HTERT RPE-1 (cell line): Measurements from ENCODE around the gene GRIK4.

Experiments used
- in situ Hi-C: fragments of 300-500 bp; cut with MboI; formaldehyde crosslinking; loops from 4 replicates; pipeline ENCODE4 v1.14.3; 2020; ENCODE audit warnings: low sequenced_read_pairs

The GRIK4 gene

DNA sequence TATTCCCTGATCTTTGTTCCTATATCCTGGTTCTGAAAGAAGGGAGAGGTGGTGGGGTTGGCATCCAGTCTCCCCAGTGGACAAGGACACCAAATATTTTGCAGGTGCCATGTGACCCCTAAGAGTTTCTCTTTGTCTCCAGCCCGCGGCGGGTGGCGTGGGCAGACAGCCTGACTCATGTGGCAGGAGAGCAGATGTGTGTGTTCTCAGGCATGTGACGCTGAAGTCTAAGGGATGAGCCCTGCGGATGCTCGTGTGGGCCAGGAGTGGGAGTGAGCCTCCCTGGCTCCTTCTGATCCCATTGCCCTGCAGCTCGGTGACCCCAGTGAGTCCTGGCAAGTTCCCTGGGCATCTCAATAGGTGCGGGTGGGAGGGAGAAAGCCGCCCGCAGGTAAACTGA is 417.5 kb downstream of the GRIK4 start:
- in situ Hi-C loops = no loop called here

DNA sequence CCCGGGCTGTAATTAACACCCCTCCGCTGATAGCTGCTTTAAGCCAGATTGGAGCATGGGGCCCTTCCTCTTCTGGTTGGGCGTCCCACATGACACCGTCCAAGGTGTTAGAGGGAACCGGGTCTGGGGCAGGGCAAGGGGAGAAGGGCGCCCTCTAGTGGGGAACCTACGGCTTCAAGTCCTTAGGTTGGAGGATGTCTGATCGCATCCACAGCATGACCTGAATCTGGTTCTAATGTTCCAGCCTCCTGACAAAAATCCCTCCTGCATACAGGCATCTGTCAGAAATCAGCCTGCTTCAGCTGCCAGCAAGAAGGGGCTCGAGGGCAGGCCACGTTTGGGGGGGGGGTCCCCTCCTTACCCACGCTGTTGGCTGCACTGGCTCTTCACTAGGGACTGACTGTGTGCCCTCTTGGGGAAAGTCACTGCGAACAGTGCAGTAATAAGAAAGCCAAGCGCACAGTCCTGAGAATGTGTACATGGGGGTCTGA is 418.2 kb downstream of the GRIK4 start:
- in situ Hi-C loops = no loop called here

DNA sequence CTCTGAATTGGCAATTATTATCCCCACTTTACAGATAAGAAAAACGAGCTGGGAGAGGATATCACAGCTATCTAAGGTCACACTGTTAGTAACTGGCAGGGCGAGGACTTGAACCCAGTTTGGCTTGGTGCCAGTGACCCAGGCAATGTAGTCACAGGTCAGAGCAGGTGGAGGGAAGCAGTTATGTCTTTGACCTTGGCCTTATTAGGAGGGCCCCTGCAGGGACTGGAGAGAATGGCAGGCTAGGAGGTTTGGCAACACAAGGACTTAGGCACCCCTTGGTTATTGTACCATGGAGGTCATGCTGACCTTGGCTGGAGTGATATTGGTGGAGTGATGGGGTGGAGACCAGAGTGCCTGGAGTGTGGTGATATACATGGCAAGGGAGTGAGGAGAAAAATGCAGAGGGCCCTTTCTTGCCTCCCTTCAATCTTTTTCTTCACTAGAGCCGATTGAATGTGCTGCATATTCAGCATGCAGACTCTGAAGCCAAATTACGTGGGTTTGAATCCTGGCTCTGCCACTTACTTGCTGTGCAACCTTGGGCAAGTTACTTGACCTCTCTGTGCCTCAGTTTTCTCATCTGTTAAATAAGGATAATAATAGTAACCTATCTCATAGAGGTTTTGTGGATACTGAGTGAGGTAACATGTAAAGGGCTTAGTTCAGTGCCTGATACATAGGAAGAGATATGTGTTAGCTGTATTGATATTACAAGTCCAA is 419.7 kb downstream of the GRIK4 start:
- in situ Hi-C loops = no loop called here

DNA sequence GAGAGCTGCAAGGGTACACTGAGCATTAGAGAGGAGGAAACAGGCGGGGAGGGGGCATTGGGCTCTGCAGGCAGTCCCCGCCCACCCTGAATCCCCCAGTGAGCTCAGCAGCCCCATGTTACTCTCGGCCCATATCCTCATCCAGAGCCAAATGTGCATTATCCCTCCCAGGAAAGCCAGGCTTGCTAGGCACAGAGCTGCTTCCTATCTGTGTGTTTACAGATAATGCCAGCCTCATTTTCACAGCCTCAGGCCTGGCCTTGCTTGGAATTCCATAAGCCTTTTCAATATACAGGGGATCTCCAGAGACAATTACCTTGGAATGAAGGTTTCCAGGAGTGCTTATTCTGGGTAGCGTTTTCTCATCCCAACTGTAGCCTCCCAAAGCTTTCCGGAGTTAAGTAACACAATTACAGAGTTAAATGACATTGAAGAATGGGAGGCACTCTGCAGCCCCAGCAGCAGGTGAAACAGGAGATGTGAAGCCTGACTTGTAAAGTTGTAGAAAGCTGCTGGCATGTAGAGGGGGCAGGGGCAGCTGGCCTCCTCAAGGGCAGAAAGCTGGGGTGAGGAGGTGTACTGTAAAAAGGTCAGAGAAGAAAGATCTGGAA is 420.9 kb downstream of the GRIK4 start:
- in situ Hi-C loops = no loop called here

DNA sequence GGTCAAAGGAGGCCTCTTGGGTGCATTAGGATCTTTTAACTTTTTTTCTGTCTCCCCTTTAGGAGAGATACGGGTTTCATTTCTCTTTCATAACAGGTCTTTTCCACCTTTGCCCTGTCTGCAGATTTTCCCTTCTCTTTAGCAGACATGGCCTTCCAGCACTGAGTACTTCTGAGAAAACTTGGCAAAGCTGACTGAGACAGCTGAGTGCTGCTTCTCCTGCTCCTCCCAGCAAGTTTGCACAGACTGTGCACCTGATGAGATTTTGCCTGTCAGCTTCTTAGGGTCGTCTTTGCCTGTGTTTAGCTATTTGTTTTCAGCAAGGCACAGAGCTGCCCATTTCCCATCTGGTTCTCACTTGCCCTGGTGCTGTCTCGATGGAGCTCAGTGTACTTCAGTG is 424.8 kb downstream of the GRIK4 start:
- in situ Hi-C loops = no loop called here

DNA sequence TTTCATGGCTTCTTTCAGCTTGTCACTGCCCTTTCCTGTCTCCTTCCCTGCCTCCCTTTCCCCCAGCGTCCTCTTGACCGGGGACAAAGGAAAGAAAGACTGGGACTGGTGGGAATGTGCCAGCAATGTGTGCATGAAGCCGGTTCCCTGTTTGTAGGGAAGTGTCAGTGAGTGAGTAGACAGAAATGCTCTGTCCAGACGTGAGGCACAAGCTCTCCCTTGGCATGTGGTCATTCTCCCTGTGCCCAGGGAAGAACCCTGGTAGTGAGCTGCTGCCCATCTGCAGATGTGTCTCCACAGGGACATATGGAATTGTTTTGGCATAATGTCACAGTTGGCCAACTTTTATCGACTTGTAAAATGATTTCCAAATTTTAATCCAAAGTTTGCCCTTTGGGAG is 426.0 kb downstream of the GRIK4 start:
- in situ Hi-C loops = no loop called here

DNA sequence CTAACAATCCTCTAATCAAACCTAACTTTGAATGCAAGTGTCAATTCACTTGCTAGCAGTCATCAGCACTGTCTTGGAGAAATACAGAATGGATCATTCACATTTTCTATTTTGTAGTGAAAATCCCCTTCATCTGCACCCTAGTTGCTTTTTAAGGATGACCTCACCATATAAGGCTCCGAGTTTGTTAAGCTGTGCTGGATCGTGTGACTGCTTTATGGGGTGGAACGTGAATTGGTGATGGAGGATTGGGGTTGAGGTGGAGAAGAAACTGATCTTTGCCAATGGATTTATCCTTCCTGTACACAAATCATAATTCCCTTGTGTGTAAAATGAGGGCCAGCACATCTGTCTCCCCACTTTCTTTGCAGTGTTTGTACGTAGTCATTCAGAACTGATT is 426.7 kb downstream of the GRIK4 start:
- in situ Hi-C loops = no loop called here

DNA sequence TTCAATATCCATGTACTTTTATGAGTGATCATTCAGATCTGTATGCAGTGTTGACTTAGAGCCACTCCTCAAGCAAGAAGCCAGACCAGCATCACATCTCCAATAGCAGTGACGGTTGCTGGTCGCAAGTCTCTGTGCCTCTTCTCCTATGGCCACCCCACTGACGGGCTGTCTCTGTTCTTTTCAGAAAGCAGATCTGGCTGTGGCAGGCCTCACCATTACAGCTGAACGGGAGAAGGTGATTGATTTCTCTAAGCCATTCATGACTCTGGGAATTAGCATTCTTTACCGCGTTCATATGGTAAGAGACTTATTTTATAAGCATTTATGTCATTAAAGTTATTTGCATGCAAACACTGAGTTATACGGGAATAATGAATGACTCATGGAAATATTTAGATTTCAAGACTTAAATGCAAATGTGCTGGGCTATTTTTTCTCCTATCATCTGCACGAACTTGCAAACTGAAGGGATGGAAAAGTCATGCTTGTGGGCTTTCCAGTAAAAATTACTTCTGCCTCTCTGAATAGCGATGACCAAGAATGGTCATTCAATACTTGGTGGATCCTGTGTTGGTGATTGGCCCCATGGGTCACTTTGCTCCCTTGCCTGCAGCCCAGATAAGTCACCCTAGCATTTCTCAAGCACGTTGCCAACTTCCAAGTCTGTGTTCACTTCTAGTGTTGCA is 428.8 kb downstream of the GRIK4 start:
- in situ Hi-C loops = no loop called here

DNA sequence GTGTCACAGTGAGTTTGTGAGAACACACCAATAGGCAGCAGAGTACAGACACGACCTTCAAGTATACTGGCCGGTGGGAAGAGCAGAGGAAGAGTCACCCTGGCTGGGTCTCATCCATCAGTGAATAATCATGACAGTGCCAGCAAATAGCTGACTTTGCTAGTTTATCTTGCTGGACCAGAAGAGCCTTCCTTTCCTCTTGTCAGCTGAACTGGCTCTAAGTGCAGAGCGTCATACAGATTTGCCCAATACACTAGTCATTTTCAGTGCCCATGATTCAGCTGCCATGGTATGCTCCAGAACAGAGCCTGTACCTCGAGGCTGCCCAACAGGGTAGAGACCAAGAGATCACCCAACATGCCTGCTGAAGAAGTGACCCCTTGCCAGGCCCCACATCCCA is 429.5 kb downstream of the GRIK4 start:
- in situ Hi-C loops = no loop called here

DNA sequence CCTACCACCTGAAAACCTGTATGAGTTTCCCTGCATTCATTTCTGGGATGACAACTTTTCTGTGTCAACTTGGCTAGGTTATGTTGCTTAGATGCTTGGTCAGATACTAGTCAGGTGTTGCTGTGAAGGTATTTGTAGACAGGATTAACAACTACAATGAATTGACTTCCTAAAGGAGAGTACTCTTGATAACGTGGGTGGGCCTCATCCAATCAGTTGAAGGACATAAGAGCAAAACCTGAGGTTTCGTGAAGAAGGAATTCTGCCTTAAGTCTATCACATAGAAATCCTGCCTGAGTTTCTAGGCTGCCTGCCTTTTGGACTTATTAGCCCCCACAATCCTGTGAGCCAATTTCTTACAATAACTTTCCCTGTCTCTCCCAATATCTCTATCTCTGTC is 431.2 kb downstream of the GRIK4 start:
- in situ Hi-C loops = no loop called here

DNA sequence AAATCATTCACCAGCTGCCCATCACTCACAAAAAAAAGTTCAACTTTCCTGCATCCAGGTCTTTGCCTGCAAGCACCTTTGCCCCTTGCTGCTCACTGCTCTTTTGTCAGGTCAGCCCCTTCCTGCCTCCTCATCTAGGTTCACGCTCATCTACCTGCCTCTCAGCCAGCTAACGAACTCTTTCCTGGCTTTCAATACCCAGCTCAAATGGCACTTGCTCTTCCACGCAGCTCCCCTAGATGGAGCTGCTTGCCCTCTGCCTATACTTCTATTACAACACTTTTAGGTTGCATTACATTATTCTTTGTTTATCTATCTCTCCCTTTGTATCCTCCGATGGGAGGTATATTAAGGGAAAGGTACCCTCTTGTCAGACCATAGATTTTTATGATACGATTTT is 433.5 kb downstream of the GRIK4 start:
- in situ Hi-C loops = no loop called here

DNA sequence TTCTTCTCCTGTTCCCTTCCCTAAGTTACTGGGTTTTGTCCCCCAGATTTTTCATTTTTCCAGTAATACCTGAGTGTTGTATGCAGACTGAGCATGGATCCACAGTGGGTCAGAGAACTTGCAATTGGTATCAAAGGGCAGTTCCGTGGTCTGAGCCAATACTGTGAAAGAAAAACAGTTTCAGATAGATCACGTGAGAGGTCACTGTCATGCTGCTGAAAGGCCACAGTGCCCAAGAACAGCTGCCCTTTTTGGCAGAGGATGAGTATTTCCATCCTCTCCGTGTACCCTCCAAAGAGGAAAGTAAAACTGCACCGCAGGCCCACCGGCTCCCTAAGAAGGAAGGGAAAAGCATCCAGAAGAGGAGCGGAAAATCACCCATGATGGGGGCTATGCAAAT is 439.3 kb downstream of the GRIK4 start:
- in situ Hi-C loops = no loop called here

DNA sequence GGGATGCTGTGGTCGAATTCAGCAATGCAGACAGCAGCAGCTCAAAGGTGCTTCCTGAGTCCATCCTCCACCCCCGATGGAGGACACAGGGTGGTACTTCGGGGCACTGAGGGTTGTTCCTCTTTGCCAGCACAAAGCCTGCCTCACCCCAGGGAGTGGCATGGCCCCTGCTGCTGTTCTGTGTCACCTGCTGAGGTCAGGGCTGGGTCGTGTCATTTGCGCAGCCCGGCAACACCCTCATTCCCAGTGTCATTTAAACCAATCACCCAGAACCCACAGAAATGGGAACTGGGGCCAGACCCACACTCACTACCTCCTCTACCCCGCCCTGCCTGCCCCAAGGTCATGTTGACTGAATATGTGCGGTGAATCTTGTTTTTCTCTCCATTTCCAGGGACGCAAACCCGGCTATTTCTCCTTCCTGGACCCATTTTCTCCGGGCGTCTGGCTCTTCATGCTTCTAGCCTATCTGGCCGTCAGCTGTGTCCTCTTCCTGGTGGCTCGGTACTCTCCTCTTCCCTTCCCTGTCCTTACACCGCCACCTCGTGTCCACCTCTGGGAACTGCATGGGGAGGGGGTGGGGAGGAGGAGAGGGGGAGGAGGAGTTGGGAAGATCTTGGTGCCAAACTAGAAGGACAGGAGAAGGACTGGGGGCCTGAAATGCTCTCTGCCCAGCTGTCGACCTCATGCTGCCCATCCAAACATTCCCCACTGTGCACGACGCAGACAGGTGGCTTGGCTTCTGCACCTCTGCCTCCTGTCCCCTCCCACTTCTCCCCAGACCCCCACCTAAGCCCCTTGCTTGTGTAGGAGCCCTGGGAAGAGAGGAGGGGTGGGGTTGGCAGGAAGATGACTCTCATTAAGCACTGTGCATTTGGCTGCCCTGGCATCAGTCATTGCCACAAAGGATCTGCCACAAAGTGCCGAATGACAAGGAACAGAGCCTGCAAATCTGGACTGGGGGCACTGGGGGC is 441.2 kb downstream of the GRIK4 start:
- in situ Hi-C loops = no loop called here

DNA sequence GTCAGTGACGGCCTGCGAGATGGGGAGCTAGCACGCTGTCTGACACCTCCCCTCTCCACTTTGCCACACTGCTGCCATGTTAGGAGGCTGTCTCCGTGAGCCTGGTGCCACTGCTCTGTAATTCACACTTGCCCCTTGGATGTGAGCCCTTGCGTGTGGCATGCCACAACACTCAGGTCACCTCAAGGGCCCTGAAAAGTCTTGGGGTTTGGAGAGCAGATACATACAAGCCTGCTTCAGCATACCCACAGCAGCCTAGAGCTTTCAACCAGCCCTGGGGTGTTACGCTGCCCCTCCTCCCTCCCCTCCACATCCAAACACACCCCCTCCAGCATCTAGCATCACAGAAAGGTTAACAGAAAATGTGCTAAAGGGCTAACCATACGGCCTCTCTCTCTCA is 442.8 kb downstream of the GRIK4 start:
- in situ Hi-C loops = no loop called here

DNA sequence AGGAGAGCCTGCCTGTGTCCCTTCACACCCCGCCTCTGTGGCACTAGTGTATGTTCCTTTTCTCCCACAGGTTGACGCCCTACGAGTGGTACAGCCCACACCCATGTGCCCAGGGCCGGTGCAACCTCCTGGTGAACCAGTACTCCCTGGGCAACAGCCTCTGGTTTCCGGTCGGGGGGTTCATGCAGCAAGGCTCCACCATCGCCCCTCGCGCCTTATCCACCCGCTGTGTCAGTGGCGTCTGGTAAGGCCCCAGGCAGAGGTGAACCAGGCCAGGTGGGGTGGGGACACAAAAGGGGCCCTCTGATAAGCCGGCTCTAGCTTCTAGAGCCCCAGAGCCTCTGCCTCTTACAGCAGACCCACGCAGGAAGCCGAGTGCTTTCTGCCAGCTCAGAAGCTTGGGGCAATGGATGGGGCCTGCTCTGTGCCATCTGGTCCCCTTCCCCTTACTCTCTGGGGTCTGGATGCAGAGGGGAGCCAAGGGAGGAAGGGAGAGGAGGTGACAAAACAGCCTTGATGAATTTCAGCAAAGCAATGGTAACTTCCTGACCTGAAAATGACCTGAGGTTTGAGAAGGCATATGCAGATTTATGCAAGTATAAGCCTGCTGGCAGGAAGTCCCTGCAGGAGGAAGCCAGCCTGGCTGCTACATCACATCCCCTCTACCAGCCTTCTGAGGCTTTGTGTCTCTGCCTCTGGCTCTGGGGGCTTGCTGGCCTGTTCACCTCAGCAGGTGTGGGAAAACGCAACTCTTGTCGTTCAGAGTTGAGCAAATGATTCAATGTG is 445.4 kb downstream of the GRIK4 start:
- in situ Hi-C loops = no loop called here

DNA sequence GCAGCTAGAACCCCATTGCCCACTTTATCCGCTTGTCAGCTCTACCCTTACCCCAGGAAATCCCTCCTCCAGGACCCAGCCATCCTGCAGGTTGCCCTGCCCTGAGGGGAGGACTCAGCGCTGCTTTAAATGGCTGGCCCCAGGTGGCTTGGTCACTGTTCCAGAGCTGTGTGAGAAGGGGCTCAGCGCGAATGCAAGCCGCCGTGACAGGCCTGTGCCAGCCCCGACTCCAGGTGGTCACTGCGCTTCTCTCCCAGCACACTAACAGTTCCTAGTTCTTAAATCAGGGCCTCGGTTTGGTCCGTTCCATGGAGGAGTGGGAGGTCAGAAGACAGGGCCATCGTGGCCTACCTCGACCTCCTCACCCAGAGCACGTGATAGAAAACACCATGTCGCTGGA is 446.6 kb downstream of the GRIK4 start:
- in situ Hi-C loops = no loop called here

DNA sequence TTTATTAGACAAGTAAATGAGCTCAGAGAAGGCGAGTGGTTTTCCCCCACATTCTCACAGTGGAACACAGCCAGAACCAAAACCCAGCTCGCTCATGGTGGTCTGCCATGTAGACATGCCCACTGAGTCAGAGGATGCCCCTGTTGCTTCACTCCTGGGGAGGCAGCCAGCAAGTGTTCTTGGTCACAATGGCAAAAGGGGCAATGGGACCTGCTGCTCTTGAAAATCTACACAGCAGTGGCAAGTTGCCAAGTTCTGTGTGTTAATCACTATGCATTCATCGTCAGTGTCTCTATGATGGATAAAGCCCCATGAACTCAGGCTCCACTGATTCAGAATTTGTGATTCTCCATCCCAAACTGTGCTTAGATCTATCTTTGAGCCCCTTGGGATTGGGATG is 447.6 kb downstream of the GRIK4 start:
- in situ Hi-C loops = no loop called here

DNA sequence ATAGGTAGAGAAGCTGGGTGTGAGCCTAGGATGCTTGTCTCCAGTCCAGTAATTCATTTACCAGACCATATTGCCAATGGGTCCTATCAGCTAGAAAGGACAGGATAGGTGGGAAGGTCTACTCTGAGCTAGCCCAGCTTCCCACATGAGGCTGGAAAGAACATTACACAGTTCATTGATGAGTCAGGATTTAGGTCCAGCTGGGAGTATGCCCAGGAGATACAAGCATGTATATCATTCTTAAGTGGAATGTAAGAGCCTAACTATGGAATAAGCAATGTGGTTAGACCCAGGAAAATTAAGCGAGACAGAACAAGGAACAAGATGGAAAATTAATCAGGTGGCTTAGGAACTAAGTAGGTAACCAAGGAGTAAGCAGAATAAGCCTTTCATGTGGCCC is 453.3 kb downstream of the GRIK4 start:
- in situ Hi-C loops = no loop called here

DNA sequence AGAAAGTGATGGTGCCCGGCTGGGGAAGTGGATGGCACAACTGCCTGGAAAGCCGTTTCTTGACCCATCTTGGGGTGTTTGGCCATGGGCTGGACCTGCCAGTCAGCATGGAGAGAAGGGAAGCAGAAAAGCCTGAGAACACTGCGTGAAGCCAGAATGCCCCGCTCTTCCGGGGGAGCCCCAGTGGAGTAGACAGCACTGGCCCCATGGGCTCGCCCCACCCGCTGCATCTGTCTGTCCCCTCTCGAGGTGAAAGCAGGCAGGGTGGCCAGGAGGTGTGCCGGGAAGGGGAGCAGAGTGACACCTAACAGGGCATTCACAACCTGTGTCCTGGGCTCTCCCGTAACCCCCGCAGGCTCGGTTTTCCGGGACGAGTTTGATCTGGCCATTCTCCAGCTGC is 455.3 kb downstream of the GRIK4 start:
- in situ Hi-C loops = no loop called here

DNA sequence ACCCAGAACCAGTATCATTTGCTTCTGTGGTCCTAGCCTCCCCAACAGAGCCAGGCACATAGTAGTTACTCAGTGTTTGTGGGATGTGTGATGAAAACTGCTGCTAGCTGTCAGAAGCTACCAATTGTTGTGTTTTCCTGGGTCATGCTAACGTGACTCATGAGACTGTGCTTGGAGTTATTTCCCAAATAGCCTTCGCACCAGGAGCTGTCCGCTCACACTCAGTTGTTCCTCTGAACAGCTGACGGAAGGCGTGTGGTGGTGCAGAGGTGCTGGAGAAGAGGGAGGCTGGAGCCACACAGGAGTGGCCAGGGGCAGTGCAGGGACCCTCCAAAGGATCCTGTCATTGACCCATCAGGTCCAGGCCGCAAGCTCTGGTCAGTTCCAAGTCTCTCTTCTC is 458.4 kb downstream of the GRIK4 start:
- in situ Hi-C loops = no loop called here
